HCT116 (cell line): ENCODE measurements around the gene SUSD2. TPM values are rescaled to one million over a fixed set of nuclear protein-coding genes. Genes with fewer than 3 reads are reported as not detected.

Experiments used
- ATAC-seq: fragments of 200-7000 bp; cut with Tn5 transposase; 2 replicates; pipeline ENCODE4 v1.9.1; 2020; ENCODE audit warnings: mild to moderate bottlenecking, moderate library complexity
- BruUV-seq: library from RNA; stranded (reverse); fragments of 400-500 nt; replicated peaks from 2 replicates; lab custom pipeline; 2021; lab: Mats Ljungman, UMichigan
- CTCF ChIA-PET: fragments of 300-600 bp; sonication (Branson Sonifier 250); formaldehyde crosslinking; loops from one replicate; lab custom pipeline; 2021; ENCODE audit warnings: antibody characterized with exemption; lab: Charles Lee
- POLR2A ChIA-PET: fragments of 300-600, 350-600 bp; sonication (Branson Sonifier 250); formaldehyde crosslinking; loops from one replicate; lab custom pipeline; 2021; ENCODE audit warnings: antibody characterized with exemption; lab: Charles Lee
- RAD21 ChIA-PET, 2 experiments: fragments of 300-600 bp; sonication (Branson Sonifier 250); formaldehyde crosslinking; loops; one replicate each; lab custom pipeline; 2023; ENCODE audit warnings: low total read pairs in 2 of 2; ENCODE audit not compliant: uncharacterized antibody in 2 of 2, unreplicated experiment in 2 of 2, low non-redundant PET in 1 of 2; lab: Charles Lee
- DNase-seq: peaks from one replicate; pipeline ENCODE4 v3.0.0-alpha.2; 2010; ENCODE audit warnings: low read depth, low spot score
- H2AFZ ChIP-seq: fragments of 200-600 bp; shearing (Covaris generic), sonication (generic); 2 replicates; pipeline ENCODE4 v1.6.1; 2017; ENCODE audit warnings: low read depth, mixed run types, mixed read lengths, antibody characterized with exemption, low read length; ENCODE audit not compliant: poor library complexity, severe bottlenecking
- H3K27ac ChIP-seq: 2 replicates; pipeline ENCODE4 v1.5.1; 2012; ENCODE audit warnings: low read depth, low read length
- H3K27me3 ChIP-seq: fragments of 200-600 bp; sonication (generic); 2 replicates; pipeline ENCODE4 v1.6.1; 2016; ENCODE audit warnings: mixed run types, low read length, mixed read lengths; ENCODE audit not compliant: insufficient read depth
- H3K36me3 ChIP-seq, 2 experiments: fragments of 200-500 bp in 1 of 2; fragments of 200-600 bp in 1 of 2; sonication (Bioruptor generic) in 1 of 2; sonication (generic) in 1 of 2; 2 replicates each; pipeline versions ENCODE4 v1.5.1 to v1.6.1; 2014 to 2016; ENCODE audit warnings: low read length in 2 of 2, inconsistent platforms in 1 of 2, mixed read lengths in 1 of 2, mixed run types in 1 of 2; ENCODE audit not compliant: insufficient read depth in 2 of 2, control insufficient read depth in 1 of 2
- H3K4me1 ChIP-seq, 2 experiments: fragments of 200-600 bp in 1 of 2; sonication (generic) in 1 of 2; 2 replicates each; pipeline versions ENCODE4 v1.5.1 to v1.6.1; 2012 to 2017; ENCODE audit warnings: low read length in 2 of 2, inconsistent platforms in 1 of 2, mild to moderate bottlenecking in 1 of 2, mixed read lengths in 1 of 2, mixed run types in 1 of 2, moderate library complexity in 1 of 2; ENCODE audit not compliant: insufficient read depth in 2 of 2, control insufficient read depth in 1 of 2
- H3K4me2 ChIP-seq: fragments of 200-600 bp; sonication (generic); 2 replicates; pipeline ENCODE4 v1.6.1; 2017; ENCODE audit warnings: mixed run types, low read length, mixed read lengths
- H3K4me3 ChIP-seq, 2 experiments: fragments of 200-600 bp in 1 of 2; sonication (generic) in 1 of 2; replicated peaks in 1 of 2; 2 replicates each; pipeline ENCODE4 v1.5.1; 2011 to 2016; ENCODE audit warnings: low read length in 2 of 2, control low read depth in 1 of 2, low read depth in 1 of 2, mild to moderate bottlenecking in 1 of 2, mixed read lengths in 1 of 2, mixed run types in 1 of 2
- H3K79me2 ChIP-seq: fragments of 200-600 bp; sonication (generic); 2 replicates; pipeline ENCODE4 v1.6.1; 2017; ENCODE audit warnings: mild to moderate bottlenecking, mixed run types, low read length, moderate library complexity, mixed read lengths; ENCODE audit not compliant: insufficient read depth
- H3K9ac ChIP-seq: fragments of 200-600 bp; sonication (generic); 2 replicates; pipeline ENCODE4 v1.6.1; 2016; ENCODE audit warnings: low read length, mixed read lengths
- H3K9me2 ChIP-seq: fragments of 200-600 bp; sonication (generic), shearing (Covaris generic); 2 replicates; pipeline ENCODE4 v1.6.1; 2017; ENCODE audit warnings: mixed run types, mild to moderate bottlenecking, moderate library complexity; ENCODE audit not compliant: insufficient read depth
- H3K9me3 ChIP-seq, 2 experiments: fragments of 200-500 bp in 1 of 2; fragments of 200-600 bp in 1 of 2; sonication (Bioruptor generic) in 1 of 2; sonication (generic) in 1 of 2; 2 replicates each; pipeline ENCODE4 v1.6.1; 2014 to 2017; ENCODE audit warnings: low read length in 2 of 2, mixed read lengths in 2 of 2, inconsistent platforms in 1 of 2, low read depth in 1 of 2, mild to moderate bottlenecking in 1 of 2, mixed run types in 1 of 2, moderate library complexity in 1 of 2; ENCODE audit not compliant: control insufficient read depth in 1 of 2, insufficient read depth in 1 of 2
- H4K20me1 ChIP-seq: fragments of 200-600 bp; sonication (generic), shearing (Covaris generic); 2 replicates; pipeline ENCODE4 v1.6.1; 2017; ENCODE audit warnings: mixed run types, mild to moderate bottlenecking, moderate library complexity; ENCODE audit not compliant: insufficient read depth
- CEBPB ChIP-seq: IDR thresholded peaks from 2 replicates; pipeline ENCODE4 v1.6.1; 2012; ENCODE audit warnings: low read depth
- EZH2phosphoT487 ChIP-seq: fragments of 200-600 bp; IDR thresholded peaks from 2 replicates; pipeline ENCODE4 v1.6.1; 2018; ENCODE audit warnings: antibody characterized with exemption, borderline replicate concordance
- FOSL1 ChIP-seq: IDR thresholded peaks from 2 replicates; pipeline ENCODE4 v1.6.1; 2012; ENCODE audit warnings: low read depth
- REST ChIP-seq: IDR thresholded peaks from 2 replicates; pipeline ENCODE4 v1.6.1; 2012; ENCODE audit warnings: low read depth
- TCF7L2 ChIP-seq: IDR thresholded peaks from 2 replicates; pipeline ENCODE4 v1.7.0; 2011; ENCODE audit warnings: borderline replicate concordance, inconsistent platforms; ENCODE audit not compliant: insufficient read depth, insufficient read length; ENCODE audit errors: extremely low read depth
- intact Hi-C: fragments of 100-400 bp; cut with micrococcal nuclease; formaldehyde crosslinking; loops from 2 replicates; pipeline ENCODE4 v1.10.0; 2022
- total RNA-seq: library from RNA; stranded (reverse); gene quantifications from one replicate; pipeline ENCODE4 v1.2.1, GENCODE V29; 2021; ENCODE audit not compliant: unreplicated experiment

The SUSD2 gene
- total RNA-seq, 1 experiment from 2014 or later, result 6.6 TPM

GRCh38 chr22:24138649-24139420, 42.5 kb upstream of the SUSD2 start:
- BruUV-seq, result no TSS peak
- no peak for ATAC-seq
- Histone ChIP-seq H3K9me3 (no peaks in the 10 kb centered on the region), H4K20me1 (no peaks in the 10 kb centered on the region), H3K27me3 (no peaks in the 10 kb centered on the region), H3K9ac (no peak overlapping the region), H2AFZ (no peak overlapping the region), H3K4me3 (no peak overlapping the region), H3K36me3 (peaks cover 6 to 7% of the 10 kb centered on the region in 2 experiments; a peak in 2 of 4 replicates), H3K79me2 (no peaks in the 10 kb centered on the region), H3K4me2 (no peak overlapping the region), H3K4me1 (peaks cover 0 to 4% of the 10 kb centered on the region in 2 experiments; a peak in 1 of 4 replicates), H3K27ac (no peak overlapping the region), H3K9me2 (no peaks in the 10 kb centered on the region)
- ChIA-PET RAD21 (no interaction called here), POLR2A (no interaction called here), CTCF (interaction anchor here (1.4 kb wide), 1 partner anchor 16 kb away, joined by 4 read pairs; no protein-coding TSS in a partner anchor)
- intact Hi-C loops, result no loop called here
- TF ChIP-seq EZH2phosphoT487 (no peak), REST (no peak), FOSL1 (no peak), CEBPB (no peak), TCF7L2 (no peak)
- no peak for DNase-seq
